ENCODE results near the gene GLT8D1. TPM values are rescaled to one million over a fixed set of nuclear protein-coding genes. Genes with fewer than 3 reads are reported as not detected.

The GLT8D1 gene
- total and polyA plus RNA-seq, 3 donors from 2014 or later, result 107 to 165 (median 117) TPM

DNA sequence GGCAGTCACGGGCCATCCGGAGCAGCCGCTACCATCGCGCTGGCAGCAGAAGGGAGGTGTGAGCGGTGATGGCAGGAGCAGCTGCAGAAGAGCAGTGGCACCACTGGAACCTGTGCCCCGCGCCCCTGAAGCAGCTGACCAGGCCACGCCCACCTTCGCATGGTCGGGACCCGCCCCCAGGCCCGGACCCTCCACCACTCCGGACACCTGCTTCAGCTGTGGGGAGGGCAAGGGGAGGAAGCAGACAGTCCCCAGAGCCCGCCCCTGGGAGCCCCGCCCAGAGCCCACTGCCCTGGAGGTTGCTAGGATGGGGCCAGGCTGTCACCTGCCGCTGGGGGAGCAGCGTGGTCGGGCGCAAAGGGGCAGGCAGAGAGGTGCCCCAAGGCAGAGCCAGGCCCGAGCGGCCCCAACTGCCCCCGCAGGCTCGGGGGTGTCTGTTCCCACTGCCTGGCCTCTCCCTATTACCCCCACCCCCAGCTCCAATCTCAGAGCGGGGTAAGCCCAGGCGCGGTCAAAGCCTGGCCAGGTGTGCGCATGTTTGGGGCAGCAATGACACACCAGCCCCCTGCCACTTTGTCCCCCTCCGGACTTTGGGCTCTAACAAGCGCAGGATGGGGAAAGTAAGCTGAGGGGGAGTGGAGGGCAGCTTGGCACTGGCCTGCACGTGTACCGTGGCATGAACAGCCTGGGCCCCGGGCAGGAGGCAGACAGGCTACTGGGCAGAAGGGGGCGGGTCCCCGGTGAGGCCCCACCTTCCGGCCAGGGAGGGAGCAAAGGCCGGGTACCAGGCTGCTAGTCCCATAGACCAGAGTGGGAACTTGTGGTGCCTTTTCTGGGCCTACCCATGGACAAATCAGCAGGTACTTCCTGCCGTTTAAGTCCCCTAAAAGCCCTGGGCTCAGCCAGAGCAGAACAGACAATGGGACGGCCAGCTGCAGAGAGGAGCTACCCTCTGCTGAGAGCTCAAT lies 9.0 kb upstream of the GLT8D1 start:
- TF ChIP-seq, protein P1, sequence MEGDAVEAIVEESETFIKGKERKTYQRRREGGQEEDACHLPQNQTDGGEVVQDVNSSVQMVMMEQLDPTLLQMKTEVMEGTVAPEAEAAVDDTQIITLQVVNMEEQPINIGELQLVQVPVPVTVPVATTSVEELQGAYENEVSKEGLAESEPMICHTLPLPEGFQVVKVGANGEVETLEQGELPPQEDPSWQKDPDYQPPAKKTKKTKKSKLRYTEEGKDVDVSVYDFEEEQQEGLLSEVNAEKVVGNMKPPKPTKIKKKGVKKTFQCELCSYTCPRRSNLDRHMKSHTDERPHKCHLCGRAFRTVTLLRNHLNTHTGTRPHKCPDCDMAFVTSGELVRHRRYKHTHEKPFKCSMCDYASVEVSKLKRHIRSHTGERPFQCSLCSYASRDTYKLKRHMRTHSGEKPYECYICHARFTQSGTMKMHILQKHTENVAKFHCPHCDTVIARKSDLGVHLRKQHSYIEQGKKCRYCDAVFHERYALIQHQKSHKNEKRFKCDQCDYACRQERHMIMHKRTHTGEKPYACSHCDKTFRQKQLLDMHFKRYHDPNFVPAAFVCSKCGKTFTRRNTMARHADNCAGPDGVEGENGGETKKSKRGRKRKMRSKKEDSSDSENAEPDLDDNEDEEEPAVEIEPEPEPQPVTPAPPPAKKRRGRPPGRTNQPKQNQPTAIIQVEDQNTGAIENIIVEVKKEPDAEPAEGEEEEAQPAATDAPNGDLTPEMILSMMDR (IDR thresholded peaks at IDR 0.05), result no peak
- no peak for TF ChIP-seq POLR2A (IDR thresholded peaks at IDR 0.05)
- Histone ChIP-seq H3K27ac (no peak overlapping the region), H3K9me3 (no peaks in the 10 kb centered on the region), H3K27me3 (no peaks in the 10 kb centered on the region), H3K4me3 (no peak overlapping the region), H3K36me3 (ENCODE audit: low read depth, missing control alignments) (no peaks in the 10 kb centered on the region), H3K4me1 (no peaks in the 10 kb centered on the region)
- intact Hi-C loops (cut with DNase I; ENCODE audit: low total_unique reads), result no loop called here
- DNase-seq, result no peak
- WGBS, 2 donors, result 42 to 48% methylated on average over 8 to 38 of the region's 39 CpGs

DNA sequence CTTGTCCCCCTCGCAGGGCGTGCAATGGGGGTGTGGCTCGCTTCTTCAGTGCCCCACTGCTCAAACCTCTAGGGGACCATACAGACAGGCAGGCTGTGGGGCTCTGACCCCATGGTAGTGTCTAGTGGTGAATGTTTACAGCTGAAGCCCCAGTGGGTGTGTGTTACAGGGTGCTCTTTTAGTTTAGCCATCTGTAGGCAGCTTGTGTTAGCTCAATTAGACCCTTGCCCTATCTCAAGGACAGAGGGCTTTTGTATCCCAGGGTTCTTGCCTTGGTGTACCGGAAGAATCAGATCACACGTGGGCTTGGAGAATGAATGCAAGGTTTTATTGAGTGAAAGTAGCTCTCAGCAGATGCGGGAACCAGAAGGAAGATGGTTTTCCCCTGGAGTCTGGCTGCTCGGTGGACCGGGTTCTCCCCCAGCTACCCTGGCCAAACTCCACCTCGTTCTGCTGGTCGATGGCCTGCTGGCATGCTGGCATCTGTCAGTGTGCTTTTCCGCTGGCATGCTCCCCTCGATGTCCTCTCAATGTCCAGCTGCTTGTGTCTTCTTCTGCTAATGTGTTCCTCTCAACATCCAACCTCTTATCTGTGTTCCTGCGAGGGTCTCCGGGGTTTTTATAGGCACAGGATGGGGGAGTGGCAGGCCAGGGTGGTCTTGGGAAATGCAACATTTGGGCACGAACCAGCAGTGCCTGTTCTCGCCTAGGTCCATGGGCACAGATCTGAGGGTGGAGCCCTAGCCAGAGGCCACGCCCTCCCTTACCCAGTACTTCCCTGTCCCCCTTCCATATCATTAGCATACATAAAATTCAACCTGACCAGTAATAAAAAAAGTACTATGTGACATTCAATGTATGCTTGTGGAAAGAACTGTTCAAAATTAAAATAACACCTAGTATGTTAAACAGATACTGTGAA lies 7.0 kb upstream of the GLT8D1 start:
- Histone ChIP-seq H3K4me3 (no peak overlapping the region), H3K9me3 (no peaks in the 10 kb centered on the region), H3K27me3 (no peaks in the 10 kb centered on the region), H3K27ac (no peak overlapping the region), H3K4me1 (no peaks in the 10 kb centered on the region), H3K36me3 (ENCODE audit: low read depth, missing control alignments) (no peaks in the 10 kb centered on the region)
- DNase-seq, result no peak
- intact Hi-C loops (cut with DNase I; ENCODE audit: low total_unique reads), result no loop called here
- 92 to 93% methylated on average over 17 of the region's 17 CpGs for WGBS, 2 donors
- TF ChIP-seq, protein P1 (IDR thresholded peaks at IDR 0.05), result no peak
- no peak for TF ChIP-seq POLR2A (IDR thresholded peaks at IDR 0.05)

DNA sequence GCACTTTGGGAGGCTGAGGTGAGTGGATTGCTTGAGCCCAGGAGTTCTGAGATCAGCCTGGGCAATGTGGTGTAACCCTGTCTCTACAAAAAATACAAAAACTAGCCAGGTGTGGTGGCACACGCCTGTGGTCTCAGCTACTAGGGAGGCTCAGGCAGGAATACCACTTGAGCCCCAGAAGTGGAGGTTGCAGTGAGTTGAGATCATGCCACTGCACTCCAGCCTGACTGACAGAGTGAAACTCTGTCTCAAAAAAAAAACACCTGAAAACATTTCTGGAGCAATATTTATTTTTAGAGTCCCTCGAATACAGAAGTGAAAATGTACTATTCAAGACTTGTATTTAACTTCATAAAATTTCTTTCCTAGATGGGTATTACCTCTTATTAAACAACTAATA lies 4.9 kb upstream of the GLT8D1 start:
- intact Hi-C loops (cut with DNase I; ENCODE audit: low total_unique reads), result no loop called here
- H3K27me3 ChIP-seq, result no peaks in the 10 kb centered on the region
- H3K4me3 ChIP-seq, result no peak overlapping the region
- H3K27ac ChIP-seq, result no peak overlapping the region
- no peak for DNase-seq
- WGBS, 2 donors, result 83 to 84% methylated on average over 2 of the region's 2 CpGs
- H3K4me1 ChIP-seq, result no peaks in the 10 kb centered on the region
- TF ChIP-seq, protein P1 (IDR thresholded peaks at IDR 0.05), result no peak
- no peak for TF ChIP-seq POLR2A (IDR thresholded peaks at IDR 0.05)
- no peaks in the 10 kb centered on the region for H3K9me3 ChIP-seq
- H3K36me3 ChIP-seq (ENCODE audit: low read depth, missing control alignments), result no peaks in the 10 kb centered on the region

DNA sequence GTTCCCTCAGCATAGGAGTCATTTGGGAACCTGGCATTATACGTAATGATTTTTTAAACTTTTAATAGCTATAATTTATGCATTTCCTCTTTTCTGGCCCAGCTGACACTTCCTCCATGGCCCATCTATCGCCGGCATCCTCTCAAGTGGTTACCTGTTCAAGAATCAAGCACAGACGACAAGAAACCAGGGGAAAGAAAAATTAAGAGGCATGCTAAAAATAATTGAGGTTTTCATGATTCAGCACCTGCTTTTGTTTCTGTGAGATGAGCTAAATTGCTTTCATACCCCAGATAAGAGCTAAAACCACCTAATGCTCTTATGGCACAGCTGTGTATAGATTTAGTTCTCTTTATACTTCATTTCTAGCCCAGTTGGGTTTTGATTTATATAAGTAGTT lies 2.0 kb upstream of the GLT8D1 start:
- DNase-seq, result no peak
- H3K4me3 ChIP-seq, result no peak overlapping the region
- H3K27me3 ChIP-seq, result no peaks in the 10 kb centered on the region
- H3K36me3 ChIP-seq (ENCODE audit: low read depth, missing control alignments), result no peaks in the 10 kb centered on the region
- no peak overlapping the region for H3K27ac ChIP-seq
- peaks cover 14% of the 10 kb centered on the region for H3K4me1 ChIP-seq
- intact Hi-C loops (cut with DNase I; ENCODE audit: low total_unique reads), result no loop called here
- TF ChIP-seq POLR2A (IDR thresholded peaks at IDR 0.05), result no peak
- TF ChIP-seq, protein P1 (IDR thresholded peaks at IDR 0.05), result no peak
- H3K9me3 ChIP-seq, result no peaks in the 10 kb centered on the region
- WGBS, 2 donors, result 61 to 65% methylated on average over 4 of the region's 4 CpGs

Measured in testis (tissue), 3 donors.